ENCODE data around the gene SPRYD4. TPM values are rescaled to one million over a fixed set of nuclear protein-coding genes. Genes with fewer than 3 reads are reported as not detected.

Gene SPRYD4
- total RNA-seq, 1 donor from 2014 or later, result 2.0 TPM

- Mint-ChIP-seq H3K4me1 (ENCODE audit: low read depth, unreplicated experiment) (peaks cover 8% of the 10 kb centered on the region), H3K9me3 (ENCODE audit: unreplicated experiment) (peaks cover 4% of the 10 kb centered on the region)
- no peak for FAIRE-seq
These were observed 16.2 kb downstream of the SPRYD4 start for GRCh38 chr12:56484566-56484965.

GRCh38 chr12:56486694-56487093 is 18.3 kb downstream of the SPRYD4 start:
- Mint-ChIP-seq H3K27ac (ENCODE audit: unreplicated experiment) (no peak overlapping the region), H3K4me1 (ENCODE audit: low read depth, unreplicated experiment) (peaks cover 5% of the 10 kb centered on the region), H3K4me3 (ENCODE audit: unreplicated experiment) (no peak overlapping the region), H3K27me3 (ENCODE audit: low read depth, unreplicated experiment) (peaks cover 43% of the 10 kb centered on the region), H3K9me3 (ENCODE audit: unreplicated experiment) (peaks cover 7% of the 10 kb centered on the region), H3K36me3 (ENCODE audit: low read depth, unreplicated experiment) (no peaks in the 10 kb centered on the region)
- no peak for FAIRE-seq
- Histone ChIP-seq H3K4me2 (ENCODE audit: low read length) (no peak overlapping the region), H2AFZ (ENCODE audit: low read depth, low read length) (no peak overlapping the region), H3K9ac (ENCODE audit: low read length) (no peak overlapping the region), H3K4me3 (ENCODE audit: insufficient read depth, low read depth, low read length) (no peak overlapping the region), H3K79me2 (ENCODE audit: insufficient read depth, low read length) (no peaks in the 10 kb centered on the region), H3K4me1 (ENCODE audit: insufficient read depth, low read length) (peaks cover 11% of the 10 kb centered on the region), H3K9me3 (ENCODE audit: insufficient read depth, low read depth, low read length) (no peaks in the 10 kb centered on the region), H3K27ac (ENCODE audit: low read depth, low read length) (no peak overlapping the region), H4K20me1 (ENCODE audit: insufficient read depth, low read length) (no peaks in the 10 kb centered on the region), H3K27me3 (ENCODE audit: insufficient read depth, low read length) (peaks cover 40% of the 10 kb centered on the region), H3K36me3 (ENCODE audit: insufficient read depth, low read length) (no peaks in the 10 kb centered on the region)
- no peak for TF ChIP-seq EZH2 (IDR thresholded peaks at IDR 0.05; ENCODE audit: insufficient read depth, low read length)
- TF ChIP-seq CTCF (IDR thresholded peaks at IDR 0.05; ENCODE audit: insufficient read depth, low read depth, low read length), result no peak
- DNase-seq (ENCODE audit: low read depth), result no peak

More at GRCh38 chr12:56484566-56484965, 16.2 kb downstream of the SPRYD4 start:
- Histone ChIP-seq H3K27me3 (ENCODE audit: insufficient read depth, low read length) (peaks cover 26% of the 10 kb centered on the region), H3K79me2 (ENCODE audit: insufficient read depth, low read length) (no peaks in the 10 kb centered on the region), H3K4me3 (ENCODE audit: insufficient read depth, low read depth, low read length) (no peak overlapping the region), H2AFZ (ENCODE audit: low read depth, low read length) (no peak overlapping the region), H4K20me1 (ENCODE audit: insufficient read depth, low read length) (no peaks in the 10 kb centered on the region), H3K9me3 (ENCODE audit: insufficient read depth, low read depth, low read length) (no peaks in the 10 kb centered on the region), H3K4me1 (ENCODE audit: insufficient read depth, low read length) (peaks cover 11% of the 10 kb centered on the region), H3K9ac (ENCODE audit: low read length) (no peak overlapping the region), H3K27ac (ENCODE audit: low read depth, low read length) (no peak overlapping the region), H3K36me3 (ENCODE audit: insufficient read depth, low read length) (no peaks in the 10 kb centered on the region), H3K4me2 (ENCODE audit: low read length) (no peak overlapping the region)
- Mint-ChIP-seq H3K27me3 (ENCODE audit: low read depth, unreplicated experiment) (peaks cover 23% of the 10 kb centered on the region), H3K36me3 (ENCODE audit: low read depth, unreplicated experiment) (no peaks in the 10 kb centered on the region), H3K27ac (ENCODE audit: unreplicated experiment) (no peak overlapping the region), H3K4me3 (ENCODE audit: unreplicated experiment) (no peak overlapping the region)
- no peak for TF ChIP-seq EZH2 (IDR thresholded peaks at IDR 0.05; ENCODE audit: insufficient read depth, low read length)
- no peak for TF ChIP-seq CTCF (IDR thresholded peaks at IDR 0.05; ENCODE audit: insufficient read depth, low read depth, low read length)
- DNase-seq (ENCODE audit: low read depth), result no peak

DNA sequence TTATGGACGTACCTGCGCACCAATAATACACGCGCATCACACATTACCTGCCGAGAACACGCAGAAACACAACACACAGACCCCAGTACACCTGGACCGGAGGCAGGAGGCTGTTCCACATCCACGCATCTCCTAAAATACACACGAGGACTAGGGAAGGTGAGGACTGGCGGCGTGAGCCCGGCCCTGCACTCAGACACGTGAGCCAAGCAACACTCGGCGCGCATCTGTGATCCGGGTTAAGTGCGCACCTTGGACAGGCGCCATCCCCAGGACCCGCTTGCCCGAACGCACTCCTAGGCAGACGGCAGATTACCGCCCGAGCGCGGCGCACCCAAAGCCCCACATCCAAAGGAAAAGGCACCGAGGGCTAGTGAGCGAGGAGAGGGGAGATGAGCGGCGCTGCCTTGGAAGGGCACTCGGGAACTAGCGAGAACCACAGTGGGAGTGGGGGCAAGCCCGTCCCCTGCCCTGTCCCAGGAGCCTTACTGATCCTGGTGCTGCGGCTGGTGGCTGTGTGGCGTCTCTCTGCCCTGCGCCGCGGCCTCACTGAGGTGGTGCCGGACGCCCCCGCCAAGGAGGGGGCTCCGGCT is 19.2 kb downstream of the SPRYD4 start:
- no peaks in the 10 kb centered on the region for H3K9me3 ChIP-seq (ENCODE audit: insufficient read depth, low read depth, low read length)
- peaks cover 7% of the 10 kb centered on the region for H3K9me3 Mint-ChIP-seq (ENCODE audit: unreplicated experiment)

More for the DNA sequence above, 19.2 kb downstream of the SPRYD4 start:
- no peaks in the 10 kb centered on the region for H4K20me1 ChIP-seq (ENCODE audit: insufficient read depth, low read length)
- DNase-seq (ENCODE audit: low read depth) (no peak), FAIRE-seq (no peak)
- peak overlapping the region; percentile 82 for H3K4me3 Mint-ChIP-seq (ENCODE audit: unreplicated experiment)
- no peak overlapping the region for H3K27ac ChIP-seq (ENCODE audit: low read depth, low read length)
- peak overlapping the region; percentile 43 for H3K9ac ChIP-seq (ENCODE audit: low read length)
- H2AFZ ChIP-seq (ENCODE audit: low read depth, low read length), result peak overlapping the region; percentile 78
- H3K4me1 ChIP-seq (ENCODE audit: insufficient read depth, low read length), result peaks cover 11% of the 10 kb centered on the region
- no peaks in the 10 kb centered on the region for H3K79me2 ChIP-seq (ENCODE audit: insufficient read depth, low read length)
- peak overlapping the region; percentile 92 for H3K4me2 ChIP-seq (ENCODE audit: low read length)
- H3K27ac Mint-ChIP-seq (ENCODE audit: unreplicated experiment), result no peak overlapping the region
- H3K36me3 ChIP-seq (ENCODE audit: insufficient read depth, low read length), result no peaks in the 10 kb centered on the region
- TF ChIP-seq EZH2 (IDR thresholded peaks at IDR 0.05; ENCODE audit: insufficient read depth, low read length) (peak; percentile 77), CTCF (IDR thresholded peaks at IDR 0.05; ENCODE audit: insufficient read depth, low read depth, low read length) (no peak)
- H3K4me3 ChIP-seq (ENCODE audit: insufficient read depth, low read depth, low read length), result peak overlapping the region; percentile 52
- peaks cover 5% of the 10 kb centered on the region for H3K4me1 Mint-ChIP-seq (ENCODE audit: low read depth, unreplicated experiment)
- H3K27me3 ChIP-seq (ENCODE audit: insufficient read depth, low read length), result peaks cover 41% of the 10 kb centered on the region
- no peaks in the 10 kb centered on the region for H3K36me3 Mint-ChIP-seq (ENCODE audit: low read depth, unreplicated experiment)
- H3K27me3 Mint-ChIP-seq (ENCODE audit: low read depth, unreplicated experiment), result peaks cover 45% of the 10 kb centered on the region
